ENCODE results near the gene TBC1D9.

DNA sequence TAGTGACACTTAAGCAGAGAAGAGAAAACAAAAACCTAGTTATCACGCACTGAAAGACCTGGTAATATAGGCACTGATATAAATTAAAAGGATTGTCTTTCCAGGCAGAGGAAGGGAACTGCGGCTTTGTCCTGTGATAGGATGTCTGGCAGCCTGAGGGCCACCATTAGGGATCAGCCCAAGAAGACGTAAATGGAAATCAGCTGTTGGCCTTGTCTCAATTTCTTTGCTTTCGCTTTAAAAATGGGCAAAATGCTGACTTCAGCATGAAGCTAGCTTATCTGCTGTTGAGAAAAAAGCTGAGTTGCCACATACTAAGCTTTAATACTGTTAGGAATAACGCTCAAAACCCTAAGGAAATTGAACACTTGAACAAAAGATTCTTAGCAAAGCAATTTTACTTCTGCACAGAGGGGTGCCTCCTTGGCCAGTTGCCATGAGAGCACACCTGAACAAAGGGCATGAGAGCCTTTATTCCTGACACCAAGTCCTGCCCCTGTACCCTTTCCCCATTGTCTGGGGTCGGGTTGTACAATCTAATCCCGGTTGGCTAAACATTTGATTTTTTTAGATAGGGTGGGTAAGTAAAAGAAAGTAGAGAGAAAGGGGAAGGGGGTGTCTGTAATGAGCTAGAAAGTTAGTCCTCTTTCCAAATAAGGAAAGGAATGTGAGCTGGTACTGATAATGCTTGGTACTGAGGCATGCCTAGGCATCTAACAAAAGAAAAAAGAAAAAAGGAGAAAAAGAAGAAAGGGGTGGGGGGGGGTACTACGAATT lies 102.3 kb downstream of the TBC1D9 start:
- TF ChIP-seq YY1 (tag by site-specific recombination; IDR thresholded peaks at IDR 0.05) = no peak
- TF ChIP-seq, protein P1, sequence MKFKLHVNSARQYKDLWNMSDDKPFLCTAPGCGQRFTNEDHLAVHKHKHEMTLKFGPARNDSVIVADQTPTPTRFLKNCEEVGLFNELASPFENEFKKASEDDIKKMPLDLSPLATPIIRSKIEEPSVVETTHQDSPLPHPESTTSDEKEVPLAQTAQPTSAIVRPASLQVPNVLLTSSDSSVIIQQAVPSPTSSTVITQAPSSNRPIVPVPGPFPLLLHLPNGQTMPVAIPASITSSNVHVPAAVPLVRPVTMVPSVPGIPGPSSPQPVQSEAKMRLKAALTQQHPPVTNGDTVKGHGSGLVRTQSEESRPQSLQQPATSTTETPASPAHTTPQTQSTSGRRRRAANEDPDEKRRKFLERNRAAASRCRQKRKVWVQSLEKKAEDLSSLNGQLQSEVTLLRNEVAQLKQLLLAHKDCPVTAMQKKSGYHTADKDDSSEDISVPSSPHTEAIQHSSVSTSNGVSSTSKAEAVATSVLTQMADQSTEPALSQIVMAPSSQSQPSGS (tag by site-specific recombination; IDR thresholded peaks at IDR 0.05; ENCODE audit: low read depth) = no peak
- TF ChIP-seq, protein P2, sequence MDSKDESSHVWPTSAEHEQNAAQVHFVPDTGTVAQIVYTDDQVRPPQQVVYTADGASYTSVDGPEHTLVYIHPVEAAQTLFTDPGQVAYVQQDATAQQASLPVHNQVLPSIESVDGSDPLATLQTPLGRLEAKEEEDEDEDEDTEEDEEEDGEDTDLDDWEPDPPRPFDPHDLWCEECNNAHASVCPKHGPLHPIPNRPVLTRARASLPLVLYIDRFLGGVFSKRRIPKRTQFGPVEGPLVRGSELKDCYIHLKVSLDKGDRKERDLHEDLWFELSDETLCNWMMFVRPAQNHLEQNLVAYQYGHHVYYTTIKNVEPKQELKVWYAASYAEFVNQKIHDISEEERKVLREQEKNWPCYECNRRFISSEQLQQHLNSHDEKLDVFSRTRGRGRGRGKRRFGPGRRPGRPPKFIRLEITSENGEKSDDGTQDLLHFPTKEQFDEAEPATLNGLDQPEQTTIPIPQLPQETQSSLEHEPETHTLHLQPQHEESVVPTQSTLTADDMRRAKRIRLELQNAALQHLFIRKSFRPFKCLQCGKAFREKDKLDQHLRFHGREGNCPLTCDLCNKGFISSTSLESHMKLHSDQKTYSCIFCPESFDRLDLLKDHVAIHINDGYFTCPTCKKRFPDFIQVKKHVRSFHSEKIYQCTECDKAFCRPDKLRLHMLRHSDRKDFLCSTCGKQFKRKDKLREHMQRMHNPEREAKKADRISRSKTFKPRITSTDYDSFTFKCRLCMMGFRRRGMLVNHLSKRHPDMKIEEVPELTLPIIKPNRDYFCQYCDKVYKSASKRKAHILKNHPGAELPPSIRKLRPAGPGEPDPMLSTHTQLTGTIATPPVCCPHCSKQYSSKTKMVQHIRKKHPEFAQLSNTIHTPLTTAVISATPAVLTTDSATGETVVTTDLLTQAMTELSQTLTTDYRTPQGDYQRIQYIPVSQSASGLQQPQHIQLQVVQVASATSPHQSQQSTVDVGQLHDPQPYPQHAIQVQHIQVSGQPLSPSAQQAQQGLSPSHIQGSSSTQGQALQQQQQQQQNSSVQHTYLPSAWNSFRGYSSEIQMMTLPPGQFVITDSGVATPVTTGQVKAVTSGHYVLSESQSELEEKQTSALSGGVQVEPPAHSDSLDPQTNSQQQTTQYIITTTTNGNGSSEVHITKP (tag by site-specific recombination; IDR thresholded peaks at IDR 0.05) = no peak
- TF ChIP-seq, protein P3, sequence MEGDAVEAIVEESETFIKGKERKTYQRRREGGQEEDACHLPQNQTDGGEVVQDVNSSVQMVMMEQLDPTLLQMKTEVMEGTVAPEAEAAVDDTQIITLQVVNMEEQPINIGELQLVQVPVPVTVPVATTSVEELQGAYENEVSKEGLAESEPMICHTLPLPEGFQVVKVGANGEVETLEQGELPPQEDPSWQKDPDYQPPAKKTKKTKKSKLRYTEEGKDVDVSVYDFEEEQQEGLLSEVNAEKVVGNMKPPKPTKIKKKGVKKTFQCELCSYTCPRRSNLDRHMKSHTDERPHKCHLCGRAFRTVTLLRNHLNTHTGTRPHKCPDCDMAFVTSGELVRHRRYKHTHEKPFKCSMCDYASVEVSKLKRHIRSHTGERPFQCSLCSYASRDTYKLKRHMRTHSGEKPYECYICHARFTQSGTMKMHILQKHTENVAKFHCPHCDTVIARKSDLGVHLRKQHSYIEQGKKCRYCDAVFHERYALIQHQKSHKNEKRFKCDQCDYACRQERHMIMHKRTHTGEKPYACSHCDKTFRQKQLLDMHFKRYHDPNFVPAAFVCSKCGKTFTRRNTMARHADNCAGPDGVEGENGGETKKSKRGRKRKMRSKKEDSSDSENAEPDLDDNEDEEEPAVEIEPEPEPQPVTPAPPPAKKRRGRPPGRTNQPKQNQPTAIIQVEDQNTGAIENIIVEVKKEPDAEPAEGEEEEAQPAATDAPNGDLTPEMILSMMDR (tag by site-specific recombination; IDR thresholded peaks at IDR 0.05) = no peak

Data from HEK293 (cell line).